Heart left ventricle (tissue), 13 donors: ENCODE results near the gene SNX30.

Experiments
- POLR2A ChIP-seq, 2 donors: fragments of 450-650 bp; IDR thresholded peaks; one replicate each; pipeline ENCODE4 v1.6.1; 2017; ENCODE audit warnings: antibody characterized with exemption in 2 of 2, mild to moderate bottlenecking in 2 of 2, moderate library complexity in 2 of 2
- TF ChIP-seq, protein P1 (sequence below), 12 donors: fragments of 200-600 bp; sonication (generic) in 4 of 12; IDR thresholded peaks; one replicate each; pipeline versions ENCODE4 v1.5.0 to v1.8.0; 2018 to 2022; ENCODE audit warnings: antibody characterized with exemption in 12 of 12, mild to moderate bottlenecking in 5 of 12
- donor health status: ischemic (EF 13 %, LVEDD 7.1; RV severe dilation, severe dysfunction).
- donor health status: DM: no; HTN: yes; CAD: no.
- donor health status: DM: no; HTN: no; CAD: no.
- donor health status: ischemic (EF 25% LVEDD 6.9; RV normal size, moderate dysfunction).
- donor health status: ischemic (EF 25% LVEDD 5.7; RV mildly dilated, moderate dysfunction).
- donor health status: ischemic (EF 35%, LVEDD 5.7; RV mildly dilated, moderate dysfunction).
- donor health status: nonischemic (EF 11% LVEDD 7.7; RV severe dilation, severe dysfunction).
- donor health status: DM: yes; HTN: yes; CAD: no.
- donor health status: PGD.
- donor health status: ischemic (EF 29% LVEDD 5.4; RV normal size, mild dysfunction).
- donor health status: nonischemic (EF 23%, LVEDD 6.1; RV moderate dilation, normal function).

DNA sequence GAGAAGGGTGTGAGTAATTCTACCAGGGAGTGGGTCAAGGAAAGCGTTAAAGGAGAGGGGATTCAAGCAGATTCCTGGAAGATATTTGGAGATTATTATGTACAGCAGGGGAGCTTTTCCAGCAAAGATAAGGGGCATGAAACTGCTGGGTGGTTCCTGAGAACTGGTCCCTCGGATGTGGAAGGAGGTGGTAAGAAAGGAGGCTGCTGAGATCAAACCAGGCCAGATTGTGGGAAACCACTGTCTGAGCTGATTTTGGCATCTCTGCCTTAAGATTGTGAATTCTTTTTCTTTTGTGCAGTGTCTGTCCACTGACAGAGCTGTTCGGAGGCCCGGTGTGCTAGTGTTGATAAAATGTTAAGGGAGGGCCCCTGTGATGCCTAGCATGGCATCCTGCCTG is 45.4 kb downstream of the SNX30 start:
- TF ChIP-seq, protein P1, sequence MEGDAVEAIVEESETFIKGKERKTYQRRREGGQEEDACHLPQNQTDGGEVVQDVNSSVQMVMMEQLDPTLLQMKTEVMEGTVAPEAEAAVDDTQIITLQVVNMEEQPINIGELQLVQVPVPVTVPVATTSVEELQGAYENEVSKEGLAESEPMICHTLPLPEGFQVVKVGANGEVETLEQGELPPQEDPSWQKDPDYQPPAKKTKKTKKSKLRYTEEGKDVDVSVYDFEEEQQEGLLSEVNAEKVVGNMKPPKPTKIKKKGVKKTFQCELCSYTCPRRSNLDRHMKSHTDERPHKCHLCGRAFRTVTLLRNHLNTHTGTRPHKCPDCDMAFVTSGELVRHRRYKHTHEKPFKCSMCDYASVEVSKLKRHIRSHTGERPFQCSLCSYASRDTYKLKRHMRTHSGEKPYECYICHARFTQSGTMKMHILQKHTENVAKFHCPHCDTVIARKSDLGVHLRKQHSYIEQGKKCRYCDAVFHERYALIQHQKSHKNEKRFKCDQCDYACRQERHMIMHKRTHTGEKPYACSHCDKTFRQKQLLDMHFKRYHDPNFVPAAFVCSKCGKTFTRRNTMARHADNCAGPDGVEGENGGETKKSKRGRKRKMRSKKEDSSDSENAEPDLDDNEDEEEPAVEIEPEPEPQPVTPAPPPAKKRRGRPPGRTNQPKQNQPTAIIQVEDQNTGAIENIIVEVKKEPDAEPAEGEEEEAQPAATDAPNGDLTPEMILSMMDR (IDR thresholded peaks at IDR 0.05) = no peak
- no peak for TF ChIP-seq POLR2A (IDR thresholded peaks at IDR 0.05)
